DND-41 (cell line): ENCODE results near the gene SMG6.

Experiments used
- CTCF ChIP-seq: IDR thresholded peaks from 2 replicates; pipeline ENCODE4 v1.5.1; 2012; ENCODE audit warnings: borderline replicate concordance, low read length, moderate library complexity, mild to moderate bottlenecking; ENCODE audit not compliant: poor library complexity, severe bottlenecking; ENCODE audit errors: extremely low read depth
- EZH2 ChIP-seq: IDR thresholded peaks from 3 replicates; pipeline ENCODE4 v1.6.1; 2012; ENCODE audit warnings: borderline replicate concordance, low read depth, mild to moderate bottlenecking, moderate library complexity, low read length, inconsistent platforms; ENCODE audit not compliant: severe bottlenecking

DNA sequence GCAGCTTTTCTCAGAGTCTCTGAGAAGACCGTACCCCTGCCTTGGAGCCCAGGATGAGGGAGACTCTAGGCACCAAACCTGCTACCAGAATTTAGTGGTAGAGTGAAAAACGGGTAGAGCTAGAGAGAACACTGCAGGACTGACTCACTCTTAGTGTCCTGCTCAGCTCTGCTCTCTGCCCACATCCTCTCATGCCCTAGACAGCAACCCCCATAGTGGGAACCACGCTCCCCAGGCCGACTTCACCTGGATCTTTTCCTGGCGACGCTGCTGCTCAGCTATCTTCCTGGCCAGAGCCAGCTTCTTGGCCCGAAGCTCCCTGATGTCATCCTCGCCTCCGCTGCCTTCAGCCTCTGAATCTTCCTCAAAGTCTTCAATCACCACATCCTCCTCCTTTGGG lies 222.0 kb downstream of the SMG6 start:
- no peak for TF ChIP-seq CTCF
- no peak for TF ChIP-seq EZH2
